ENCODE measurements around the gene LPP. TPM values are rescaled to one million over a fixed set of nuclear protein-coding genes. Genes with fewer than 3 reads are reported as not detected.
A peak's percentile ranks its signal among the peaks of the same experiment; 100 is the strongest.

The LPP gene
- total RNA-seq, 1 donor from 2014 or later = 11.7 TPM

GRCh38 chr3:188135271-188135670 lies 18.7 kb upstream of the LPP start:
- no peak for DNase-seq

GRCh38 chr3:188137051-188137450 lies 16.9 kb upstream of the LPP start:
- no peak for DNase-seq

GRCh38 chr3:188139466-188139865 lies 14.5 kb upstream of the LPP start:
- no peak for DNase-seq

- DNase-seq = no peak
Observed at GRCh38 chr3:188146219-188146618, 7.7 kb upstream of the LPP start.

GRCh38 chr3:188147782-188148181 lies 6.2 kb upstream of the LPP start:
- DNase-seq = no peak

GRCh38 chr3:188148318-188148717 lies 5.6 kb upstream of the LPP start:
- no peak for DNase-seq

- no peak for DNase-seq
Observed at GRCh38 chr3:188149587-188149986, 4.4 kb upstream of the LPP start.

- no peak for DNase-seq
Observed at GRCh38 chr3:188150982-188151381, 3.0 kb upstream of the LPP start.

- no peak for DNase-seq
Observed at GRCh38 chr3:188151438-188151837, 2.5 kb upstream of the LPP start.

- no peak for DNase-seq
Observed at GRCh38 chr3:188152660-188153436, 1.1 kb upstream of the LPP start.

GRCh38 chr3:188153437-188154013 lies 432 bp upstream of the LPP start:
- DNase-seq = peak; percentile 75

- peak; percentile 11 for DNase-seq
Observed at GRCh38 chr3:188154809-188155574, 1.0 kb downstream of the LPP start.

- no peak for DNase-seq
Observed at GRCh38 chr3:188156056-188156455, 2.1 kb downstream of the LPP start.

- no peak for DNase-seq
Observed at GRCh38 chr3:188157407-188157806, 3.5 kb downstream of the LPP start.

GRCh38 chr3:188157971-188158370 lies 4.0 kb downstream of the LPP start:
- no peak for DNase-seq

- DNase-seq = no peak
Observed at GRCh38 chr3:188158731-188159310, 4.9 kb downstream of the LPP start.

- no peak for DNase-seq
Observed at GRCh38 chr3:188160751-188161150, 6.8 kb downstream of the LPP start.

GRCh38 chr3:188164248-188164687 lies 10.3 kb downstream of the LPP start:
- DNase-seq = no peak

- DNase-seq = no peak
Observed at GRCh38 chr3:188165596-188165995, 11.6 kb downstream of the LPP start.

GRCh38 chr3:188166441-188166840 lies 12.5 kb downstream of the LPP start:
- DNase-seq = no peak

- DNase-seq = no peak
Observed at GRCh38 chr3:188168186-188168585, 14.2 kb downstream of the LPP start.

- DNase-seq = no peak
Observed at GRCh38 chr3:188168648-188169047, 14.7 kb downstream of the LPP start.
